Activated CD8-positive, alpha-beta memory T cell treated with anti-CD3 and anti-CD28 coated beads, Interleukin-2, amount 10 ng/mL, durations not matched to agents 7 days and 5 days (primary cell): Measurements from ENCODE around the gene PLXNB3. TPM values are rescaled to one million over a fixed set of nuclear protein-coding genes. Genes with fewer than 3 reads are reported as not detected.

Source experiments
- ATAC-seq: fragments of 150-1000 bp; cut with Tn5 transposase; one replicate; pipeline ENCODE4 v1.10.0; 2021; ENCODE audit warnings: moderate library complexity
- CTCF ChIA-PET: fragments of 350-600 bp; sonication (Branson Sonifier 250); formaldehyde crosslinking; loops from one replicate; lab custom pipeline; 2021; ENCODE audit warnings: antibody characterized with exemption; lab: Charles Lee
- DNase-seq: peaks from one replicate; pipeline ENCODE4 v3.0.0-alpha.2; 2020
- H3K27ac Mint-ChIP-seq: one replicate; pipeline ENCODE4 v1.8.0; 2021; ENCODE audit warnings: mild to moderate bottlenecking, mixed read lengths
- H3K27me3 Mint-ChIP-seq: one replicate; pipeline ENCODE4 v1.8.0; 2021; ENCODE audit warnings: mixed read lengths
- H3K36me3 Mint-ChIP-seq: one replicate; pipeline ENCODE4 v1.8.0; 2021; ENCODE audit warnings: mild to moderate bottlenecking, mixed read lengths
- H3K4me1 Mint-ChIP-seq: one replicate; pipeline ENCODE4 v1.8.0; 2021; ENCODE audit warnings: mixed read lengths
- H3K4me3 Mint-ChIP-seq: one replicate; pipeline ENCODE4 v1.8.0; 2021; ENCODE audit warnings: mild to moderate bottlenecking, moderate library complexity, mixed read lengths
- H3K9me3 Mint-ChIP-seq: one replicate; pipeline ENCODE4 v1.8.0; 2022; ENCODE audit warnings: low read depth, mixed read lengths
- total RNA-seq, 2 experiments: library from RNA; stranded (reverse); gene quantifications; one replicate each; pipeline ENCODE4 v1.2.3, GENCODE V29; 2021

PLXNB3 gene
- total RNA-seq, 2 experiments from 2014 or later = 0.42 to 0.50 TPM

DNA sequence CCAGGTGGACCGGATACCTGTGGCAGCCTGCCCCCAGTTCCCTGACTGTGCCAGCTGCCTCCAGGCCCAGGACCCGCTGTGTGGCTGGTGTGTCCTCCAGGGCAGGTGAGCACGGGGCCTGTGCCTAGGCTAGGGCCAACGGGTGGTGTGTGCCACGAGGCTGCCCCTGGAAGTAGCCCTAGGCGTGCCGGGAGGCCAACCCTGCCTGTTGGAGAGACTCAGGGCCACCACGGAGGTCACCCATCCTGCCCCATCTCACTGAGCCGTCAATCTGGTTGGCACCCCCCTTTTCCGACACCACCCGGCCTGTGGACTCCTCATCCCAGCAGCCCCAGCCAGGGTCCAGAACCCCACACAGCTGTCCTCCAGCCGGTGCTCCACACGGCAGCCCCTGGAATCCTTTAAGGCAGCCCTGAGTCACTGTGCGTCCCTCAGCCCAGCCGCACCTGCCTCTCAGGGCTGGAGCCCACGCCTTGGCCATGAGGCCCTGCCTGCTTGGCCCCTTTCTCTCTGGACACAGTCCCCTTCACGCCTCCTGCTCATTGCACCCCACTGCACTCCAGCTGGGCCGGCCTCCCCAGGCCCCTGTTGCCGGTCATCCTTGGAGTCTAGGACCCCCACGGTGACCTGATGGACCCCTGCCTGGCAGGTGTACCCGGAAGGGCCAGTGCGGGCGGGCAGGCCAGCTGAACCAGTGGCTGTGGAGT, 5.3 kb downstream of the PLXNB3 start:
- Mint-ChIP-seq H3K27me3 (no peaks in the 10 kb centered on the region), H3K9me3 (no peaks in the 10 kb centered on the region), H3K4me1 (peaks cover 5% of the 10 kb centered on the region), H3K4me3 (no peak overlapping the region), H3K27ac (no peak overlapping the region), H3K36me3 (no peaks in the 10 kb centered on the region)
- CTCF ChIA-PET = no interaction called here
- ATAC-seq (no peak), DNase-seq (no peak)

DNA sequence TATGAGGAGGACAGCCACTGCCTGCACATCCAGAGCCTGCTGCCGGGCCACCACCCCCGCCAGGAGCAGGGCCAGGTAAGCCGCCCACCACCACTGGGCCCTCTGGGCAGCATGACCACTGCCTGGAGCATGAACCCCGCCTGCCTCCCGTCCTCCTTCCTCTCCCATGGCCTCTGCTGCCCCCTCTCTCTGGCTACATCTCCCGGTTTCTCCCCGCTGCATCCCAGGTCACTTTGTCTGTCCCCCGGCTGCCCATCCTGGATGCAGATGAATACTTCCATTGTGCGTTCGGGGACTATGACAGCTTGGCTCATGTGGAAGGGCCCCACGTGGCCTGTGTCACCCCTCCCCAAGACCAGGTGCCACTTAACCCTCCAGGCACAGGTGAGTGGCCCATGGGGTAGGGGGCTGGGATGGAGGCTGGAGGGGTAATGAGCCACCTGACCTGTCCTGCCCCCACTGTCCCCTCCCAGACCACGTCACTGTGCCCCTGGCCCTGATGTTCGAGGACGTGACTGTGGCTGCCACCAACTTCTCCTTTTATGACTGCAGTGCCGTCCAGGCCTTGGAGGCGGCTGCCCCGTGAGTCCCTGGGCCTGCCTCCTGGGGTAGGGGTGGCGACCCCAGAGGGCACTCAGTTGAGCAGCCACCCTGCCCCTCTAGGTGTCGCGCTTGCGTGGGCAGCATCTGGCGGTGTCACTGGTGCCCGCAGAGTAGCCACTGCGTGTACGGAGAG, 6.0 kb downstream of the PLXNB3 start:
- CTCF ChIA-PET = no interaction called here
- Mint-ChIP-seq H3K36me3 (no peaks in the 10 kb centered on the region), H3K27me3 (no peaks in the 10 kb centered on the region), H3K4me3 (no peak overlapping the region), H3K27ac (no peak overlapping the region), H3K9me3 (no peaks in the 10 kb centered on the region), H3K4me1 (peaks cover 5% of the 10 kb centered on the region)
- no peak for ATAC-seq
- DNase-seq = no peak

DNA sequence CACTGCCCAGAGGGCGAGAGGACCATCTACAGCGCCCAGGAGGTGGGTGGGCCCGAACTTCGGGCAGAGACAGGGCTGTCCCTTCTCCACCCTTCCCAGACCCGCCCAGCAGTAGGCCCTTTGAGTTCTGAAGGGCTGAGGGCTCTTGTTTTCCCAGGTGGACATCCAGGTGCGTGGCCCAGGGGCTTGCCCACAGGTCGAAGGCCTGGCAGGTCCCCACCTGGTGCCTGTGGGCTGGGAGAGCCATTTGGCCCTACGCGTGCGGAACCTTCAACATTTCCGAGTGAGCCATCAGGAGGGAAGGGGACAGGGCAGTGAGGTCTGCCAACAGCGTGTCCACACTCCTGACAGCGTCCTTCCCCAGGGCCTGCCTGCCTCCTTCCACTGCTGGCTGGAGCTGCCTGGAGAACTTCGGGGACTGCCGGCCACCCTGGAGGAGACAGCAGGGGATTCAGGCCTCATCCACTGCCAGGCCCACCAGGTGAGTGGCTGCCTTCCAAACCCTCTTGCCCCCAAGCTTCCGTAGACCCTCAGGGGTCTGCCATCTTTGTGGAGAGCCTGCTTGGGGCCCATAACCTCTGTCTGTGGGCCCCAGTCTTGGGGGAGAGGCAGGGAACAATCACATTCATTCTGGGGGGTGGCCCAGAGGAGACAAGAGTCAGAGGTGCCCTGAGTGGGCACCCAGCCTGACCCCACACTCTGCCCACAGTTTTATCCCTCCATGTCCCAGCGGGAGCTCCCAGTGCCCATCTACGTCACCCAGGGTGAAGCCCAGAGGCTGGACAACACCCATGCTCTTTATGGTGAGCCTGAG, 6.8 kb downstream of the PLXNB3 start:
- H3K4me1 Mint-ChIP-seq = peaks cover 5% of the 10 kb centered on the region
- no peaks in the 10 kb centered on the region for H3K36me3 Mint-ChIP-seq
- H3K27ac Mint-ChIP-seq = no peak overlapping the region
- ATAC-seq (no peak), DNase-seq (no peak)
- H3K27me3 Mint-ChIP-seq = no peaks in the 10 kb centered on the region
- H3K9me3 Mint-ChIP-seq = no peaks in the 10 kb centered on the region
- no peak overlapping the region for H3K4me3 Mint-ChIP-seq
- CTCF ChIA-PET = no interaction called here

DNA sequence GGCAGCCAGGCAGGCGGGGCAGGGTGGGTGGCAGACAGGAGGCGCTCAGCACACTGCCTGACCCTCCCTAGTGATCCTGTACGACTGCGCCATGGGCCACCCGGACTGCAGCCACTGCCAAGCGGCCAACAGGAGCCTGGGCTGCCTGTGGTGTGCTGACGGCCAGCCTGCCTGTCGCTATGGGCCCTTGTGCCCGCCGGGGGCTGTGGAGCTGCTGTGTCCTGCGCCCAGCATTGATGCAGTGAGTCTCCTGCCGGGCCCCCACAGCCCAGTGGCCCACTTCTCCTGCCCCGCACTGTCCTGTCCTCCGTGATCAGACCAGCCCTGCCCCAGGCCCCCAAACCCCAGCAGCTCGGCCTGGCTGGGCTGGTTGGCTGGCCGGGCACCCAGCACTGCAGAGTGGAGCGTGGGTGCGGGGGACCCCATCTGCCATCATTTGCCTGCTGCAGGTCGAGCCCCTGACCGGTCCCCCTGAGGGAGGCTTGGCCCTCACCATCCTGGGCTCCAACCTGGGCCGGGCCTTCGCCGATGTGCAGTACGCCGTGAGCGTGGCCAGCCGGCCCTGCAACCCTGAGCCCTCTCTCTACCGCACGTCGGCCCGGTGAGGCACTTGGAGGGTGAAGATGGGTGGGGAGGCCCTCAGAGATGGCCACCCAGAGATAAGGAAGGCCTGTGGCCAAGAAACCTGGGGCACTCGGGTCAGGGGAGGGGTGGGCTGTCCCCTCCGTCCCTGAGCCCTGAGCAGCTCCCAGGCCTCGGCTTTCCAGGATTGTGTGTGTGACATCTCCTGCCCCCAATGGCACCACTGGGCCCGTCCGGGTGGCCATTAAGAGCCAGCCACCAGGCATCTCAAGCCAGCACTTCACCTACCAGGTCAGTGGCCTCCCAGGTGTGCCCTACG, 7.6 kb downstream of the PLXNB3 start:
- DNase-seq = no peak
- H3K27me3 Mint-ChIP-seq = no peaks in the 10 kb centered on the region
- H3K36me3 Mint-ChIP-seq = no peaks in the 10 kb centered on the region
- peaks cover 3% of the 10 kb centered on the region for H3K4me1 Mint-ChIP-seq
- no peak overlapping the region for H3K27ac Mint-ChIP-seq
- CTCF ChIA-PET = no interaction called here
- no peak overlapping the region for H3K4me3 Mint-ChIP-seq
- H3K9me3 Mint-ChIP-seq = no peaks in the 10 kb centered on the region
- ATAC-seq = no peak

DNA sequence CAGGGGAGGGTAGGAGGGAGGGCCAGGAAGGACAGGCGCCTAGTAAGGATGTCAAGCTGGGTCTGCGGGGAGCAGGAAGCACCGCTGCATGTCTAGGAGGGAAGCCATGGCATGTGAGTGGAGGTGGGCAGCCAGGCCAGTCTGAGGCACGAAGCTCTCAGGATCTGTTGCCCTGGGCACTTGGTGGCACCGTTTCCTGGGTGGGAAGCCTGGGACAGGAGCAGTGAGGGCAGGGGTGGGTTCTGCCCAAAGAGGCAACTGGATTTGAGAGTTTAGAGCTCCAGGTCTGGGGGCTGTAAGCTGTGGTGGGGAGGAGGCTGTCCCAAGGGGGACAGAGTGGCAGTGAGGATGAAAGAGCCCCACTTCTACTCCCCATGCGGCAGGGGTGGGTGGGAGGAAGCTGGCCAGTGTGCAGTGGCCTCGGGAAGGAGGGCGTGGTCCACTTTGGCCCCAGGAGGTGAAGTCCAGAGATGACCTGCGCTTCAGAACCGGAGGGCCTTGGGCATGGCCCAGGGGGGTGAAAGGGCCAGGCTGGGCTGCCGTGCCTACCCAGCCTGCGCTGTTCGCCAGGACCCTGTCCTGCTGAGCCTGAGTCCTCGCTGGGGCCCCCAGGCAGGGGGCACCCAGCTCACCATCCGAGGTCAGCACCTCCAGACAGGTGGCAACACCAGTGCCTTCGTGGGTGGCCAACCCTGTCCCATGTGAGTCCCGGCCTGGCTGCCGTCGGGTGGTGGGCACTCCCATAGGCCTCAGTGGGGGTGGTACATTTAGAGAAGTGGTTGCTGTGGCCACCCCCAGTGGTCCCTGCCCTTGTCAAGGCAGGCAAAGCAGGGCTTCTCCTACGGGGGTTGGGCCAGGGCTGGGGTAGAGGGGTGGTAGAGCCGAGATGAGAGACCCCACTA, 8.5 kb downstream of the PLXNB3 start:
- Mint-ChIP-seq H3K27ac (no peak overlapping the region), H3K4me1 (peaks cover 3% of the 10 kb centered on the region), H3K36me3 (no peaks in the 10 kb centered on the region), H3K9me3 (no peaks in the 10 kb centered on the region), H3K4me3 (no peak overlapping the region), H3K27me3 (no peaks in the 10 kb centered on the region)
- no peak for DNase-seq
- ATAC-seq = no peak
- CTCF ChIA-PET = interaction anchor here (1.1 kb wide), 1 partner anchor 9 kb away, joined by 3 read pairs; no protein-coding TSS in a partner anchor

DNA sequence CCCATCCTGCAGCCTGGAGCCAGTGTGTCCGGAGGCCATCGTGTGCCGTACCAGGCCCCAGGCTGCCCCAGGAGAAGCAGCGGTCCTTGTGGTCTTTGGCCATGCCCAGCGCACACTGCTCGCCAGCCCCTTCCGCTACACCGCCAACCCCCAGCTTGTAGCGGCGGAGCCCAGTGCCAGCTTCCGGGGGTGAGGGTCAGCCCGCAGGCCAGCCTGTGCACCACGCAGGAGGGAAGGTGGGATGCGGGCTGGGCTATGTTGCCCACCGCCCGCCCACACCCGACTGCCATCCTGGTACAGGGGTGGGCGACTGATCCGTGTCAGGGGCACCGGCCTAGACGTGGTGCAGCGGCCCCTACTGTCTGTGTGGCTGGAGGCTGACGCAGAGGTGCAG, 9.2 kb downstream of the PLXNB3 start:
- Mint-ChIP-seq H3K36me3 (no peaks in the 10 kb centered on the region), H3K27me3 (no peaks in the 10 kb centered on the region), H3K9me3 (no peaks in the 10 kb centered on the region), H3K4me1 (no peaks in the 10 kb centered on the region), H3K27ac (no peak overlapping the region), H3K4me3 (no peak overlapping the region)
- no peak for DNase-seq
- no peak for ATAC-seq
- CTCF ChIA-PET = interaction anchor here (1.1 kb wide), 1 partner anchor 10 kb away, joined by 3 read pairs; no protein-coding TSS in a partner anchor

DNA sequence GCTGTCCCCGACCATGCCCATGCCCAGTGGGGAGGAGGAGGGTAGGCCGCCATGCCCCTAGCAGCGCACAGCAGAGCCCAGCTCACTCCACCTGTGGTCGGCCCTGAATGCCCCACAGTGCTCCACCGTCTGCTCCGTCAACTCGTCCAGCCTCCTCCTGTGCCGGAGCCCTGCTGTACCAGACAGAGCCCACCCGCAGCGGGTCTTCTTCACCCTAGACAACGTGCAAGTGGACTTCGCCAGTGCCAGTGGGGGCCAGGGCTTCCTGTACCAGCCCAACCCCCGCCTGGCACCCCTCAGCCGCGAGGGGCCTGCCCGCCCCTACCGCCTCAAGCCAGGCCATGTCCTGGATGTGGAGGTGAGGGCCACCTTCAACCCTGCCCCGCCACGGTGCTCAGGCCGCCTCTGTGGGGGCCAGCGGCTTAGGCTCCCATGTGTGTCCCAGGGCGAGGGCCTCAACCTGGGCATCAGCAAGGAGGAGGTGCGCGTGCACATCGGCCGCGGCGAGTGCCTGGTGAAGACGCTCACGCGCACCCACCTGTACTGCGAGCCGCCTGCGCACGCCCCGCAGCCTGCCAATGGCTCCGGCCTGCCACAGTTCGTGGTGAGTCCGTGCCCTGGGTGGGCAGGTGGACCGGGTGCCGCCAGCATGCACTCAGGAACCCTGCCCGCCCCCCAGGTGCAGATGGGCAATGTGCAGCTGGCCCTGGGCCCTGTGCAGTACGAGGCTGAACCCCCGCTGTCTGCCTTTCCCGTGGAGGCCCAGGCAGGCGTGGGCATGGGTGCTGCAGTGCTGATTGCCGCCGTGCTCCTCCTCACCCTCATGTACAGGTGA, 9.9 kb downstream of the PLXNB3 start:
- Mint-ChIP-seq H3K4me1 (no peaks in the 10 kb centered on the region), H3K4me3 (no peak overlapping the region), H3K36me3 (no peaks in the 10 kb centered on the region), H3K27ac (no peak overlapping the region), H3K9me3 (no peaks in the 10 kb centered on the region), H3K27me3 (no peaks in the 10 kb centered on the region)
- CTCF ChIA-PET = interaction anchor here (1.1 kb wide), 1 partner anchor 10 kb away, joined by 6 read pairs; the partner anchor contains the start of gene PLXNB3
- ATAC-seq (no peak), DNase-seq (no peak)

DNA sequence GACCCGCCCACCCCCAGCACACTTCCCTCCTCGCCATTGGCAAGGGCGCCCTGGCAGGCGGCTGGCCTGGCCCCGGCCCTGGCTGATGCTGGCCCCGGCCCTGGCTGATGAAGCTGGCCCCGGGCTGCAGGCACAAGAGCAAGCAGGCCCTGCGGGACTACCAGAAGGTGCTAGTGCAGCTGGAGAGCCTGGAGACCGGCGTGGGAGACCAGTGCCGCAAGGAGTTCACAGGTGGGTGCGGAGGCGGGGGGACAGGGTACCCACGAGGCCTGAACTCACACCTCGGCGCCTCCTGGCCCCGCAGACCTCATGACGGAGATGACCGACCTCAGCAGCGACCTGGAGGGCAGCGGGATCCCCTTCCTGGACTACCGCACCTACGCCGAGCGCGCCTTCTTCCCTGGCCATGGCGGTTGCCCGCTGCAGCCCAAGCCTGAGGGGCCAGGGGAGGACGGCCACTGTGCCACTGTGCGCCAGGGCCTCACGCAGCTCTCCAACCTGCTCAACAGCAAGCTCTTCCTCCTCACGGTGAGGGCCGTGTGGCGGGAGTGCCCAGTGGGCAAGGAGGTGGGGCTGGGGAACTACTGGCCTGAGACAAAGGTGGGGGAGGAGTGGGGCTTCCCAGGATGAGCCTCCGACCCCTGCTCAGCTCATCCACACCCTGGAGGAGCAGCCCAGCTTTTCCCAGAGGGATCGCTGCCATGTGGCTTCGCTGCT, 10.7 kb downstream of the PLXNB3 start:
- Mint-ChIP-seq H3K4me1 (no peaks in the 10 kb centered on the region), H3K4me3 (no peak overlapping the region), H3K27ac (no peak overlapping the region), H3K9me3 (no peaks in the 10 kb centered on the region), H3K27me3 (peaks cover 2% of the 10 kb centered on the region), H3K36me3 (no peaks in the 10 kb centered on the region)
- ATAC-seq (no peak), DNase-seq (no peak)
- CTCF ChIA-PET = interaction anchor here (1.1 kb wide), 1 partner anchor 11 kb away, joined by 6 read pairs; the partner anchor contains the start of gene PLXNB3

DNA sequence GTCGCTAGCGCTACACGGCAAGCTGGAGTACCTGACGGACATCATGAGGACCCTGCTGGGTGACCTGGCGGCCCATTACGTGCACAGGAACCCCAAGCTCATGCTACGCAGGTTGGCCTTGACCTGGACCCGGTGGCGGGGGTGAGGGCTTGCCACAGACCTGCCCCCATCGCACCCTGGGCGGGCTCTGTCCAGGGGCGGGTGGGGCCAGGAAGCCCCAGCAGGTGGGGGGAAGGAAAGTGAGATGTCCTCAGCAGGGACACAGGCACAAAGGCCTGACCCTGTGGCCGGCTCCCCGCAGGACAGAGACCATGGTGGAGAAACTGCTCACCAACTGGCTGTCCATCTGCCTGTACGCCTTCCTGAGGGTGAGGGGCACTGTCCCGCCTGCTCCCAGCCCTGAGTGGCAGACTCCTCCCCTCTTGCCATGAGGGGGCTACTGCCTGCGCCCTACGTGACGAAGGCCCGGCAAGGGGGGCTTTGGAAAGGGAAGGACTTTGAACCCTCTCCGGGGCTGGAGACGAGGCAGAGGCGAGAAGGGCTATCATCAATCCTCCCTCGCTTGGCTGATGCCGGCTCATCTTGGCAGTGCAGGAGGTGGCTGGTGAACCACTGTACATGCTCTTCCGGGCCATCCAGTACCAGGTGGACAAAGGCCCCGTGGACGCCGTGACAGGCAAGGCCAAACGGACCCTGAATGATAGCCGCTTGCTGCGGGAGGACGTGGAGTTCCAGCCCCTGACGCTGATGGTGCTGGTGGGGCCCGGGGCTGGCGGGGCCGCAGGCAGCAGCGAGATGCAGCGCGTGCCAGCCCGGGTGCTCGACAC, 11.5 kb downstream of the PLXNB3 start:
- Mint-ChIP-seq H3K27ac (no peak overlapping the region), H3K27me3 (peaks cover 8% of the 10 kb centered on the region), H3K4me3 (no peak overlapping the region), H3K36me3 (no peaks in the 10 kb centered on the region), H3K4me1 (no peaks in the 10 kb centered on the region), H3K9me3 (no peaks in the 10 kb centered on the region)
- CTCF ChIA-PET = interaction anchor here (1.1 kb wide), 1 partner anchor 12 kb away, joined by 6 read pairs; the partner anchor contains the start of gene PLXNB3
- ATAC-seq (no peak), DNase-seq (no peak)

DNA sequence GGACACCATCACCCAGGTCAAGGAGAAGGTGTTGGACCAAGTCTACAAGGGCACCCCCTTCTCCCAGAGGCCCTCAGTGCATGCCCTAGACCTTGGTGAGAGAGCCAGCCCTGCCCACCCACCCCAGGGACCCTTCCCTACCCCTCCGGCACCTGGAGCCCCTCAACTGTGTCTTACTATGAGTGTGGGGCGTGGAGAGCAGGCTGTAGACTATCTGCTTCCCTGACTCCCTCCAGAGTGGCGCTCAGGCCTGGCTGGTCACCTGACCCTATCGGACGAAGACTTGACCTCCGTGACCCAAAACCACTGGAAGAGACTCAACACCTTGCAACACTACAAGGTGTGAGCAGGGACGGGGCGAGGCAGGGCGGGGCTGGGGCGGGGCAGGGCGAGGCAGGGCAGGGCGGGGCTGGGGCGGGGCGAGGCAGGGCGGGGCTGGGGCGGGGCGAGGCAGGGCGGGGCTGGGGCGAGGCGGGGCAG, 12.1 kb downstream of the PLXNB3 start:
- Mint-ChIP-seq H3K27ac (no peak overlapping the region), H3K27me3 (peaks cover 8% of the 10 kb centered on the region), H3K4me1 (no peaks in the 10 kb centered on the region), H3K4me3 (no peak overlapping the region), H3K36me3 (no peaks in the 10 kb centered on the region), H3K9me3 (no peaks in the 10 kb centered on the region)
- DNase-seq = no peak
- CTCF ChIA-PET = no interaction called here
- no peak for ATAC-seq
